HG03066 (cell line): ENCODE results near the gene CASP6.

Source experiments
- ATAC-seq: cut with Tn5 transposase; IDR thresholded peaks from one replicate; pipeline ENCODE4 v1.9.1; 2021; ENCODE audit warnings: low read depth; ENCODE audit not compliant: unreplicated experiment

CASP6 gene

DNA sequence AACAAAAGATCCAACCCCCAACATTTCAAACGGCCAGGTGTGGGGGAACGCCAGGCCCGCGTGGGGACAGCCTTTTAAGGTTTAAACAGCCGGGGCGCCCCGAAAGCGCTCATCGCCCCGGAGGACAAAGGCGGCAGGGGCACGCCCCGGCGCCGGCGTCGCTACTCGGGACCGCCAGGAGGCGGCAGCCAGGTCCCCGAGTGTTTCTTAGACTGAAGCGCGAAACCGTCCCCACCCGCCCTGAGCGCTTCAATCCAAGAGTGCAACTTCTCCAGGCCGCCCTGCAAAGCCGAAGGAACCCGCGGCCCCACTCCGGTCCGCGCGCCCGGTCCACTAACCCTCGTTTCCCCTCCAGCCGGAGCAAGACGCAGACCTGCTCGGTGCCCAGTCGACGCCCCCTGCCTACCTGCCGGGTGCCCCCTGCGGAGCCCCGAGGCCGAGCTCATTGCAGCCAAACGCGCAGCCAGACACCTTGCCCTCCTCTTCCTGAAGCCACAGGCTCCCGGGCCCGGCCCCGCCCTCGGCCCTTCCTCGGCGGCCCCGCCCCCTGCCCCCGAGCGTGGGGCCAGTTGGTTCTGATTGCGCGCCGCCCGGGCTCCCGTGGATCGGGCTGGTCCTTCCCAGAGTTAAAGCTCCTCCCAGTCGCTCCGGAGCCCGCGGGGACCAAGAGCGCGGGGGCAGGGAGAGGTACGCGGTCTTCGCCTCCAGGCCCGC is at the start of gene CASP6:
TSS of gene CASP6 (minus strand) at position 496 of the 714 bp plus-strand sequence. CDS start at position 446, 50 bp downstream.
- peak; percentile 77 for ATAC-seq

DNA sequence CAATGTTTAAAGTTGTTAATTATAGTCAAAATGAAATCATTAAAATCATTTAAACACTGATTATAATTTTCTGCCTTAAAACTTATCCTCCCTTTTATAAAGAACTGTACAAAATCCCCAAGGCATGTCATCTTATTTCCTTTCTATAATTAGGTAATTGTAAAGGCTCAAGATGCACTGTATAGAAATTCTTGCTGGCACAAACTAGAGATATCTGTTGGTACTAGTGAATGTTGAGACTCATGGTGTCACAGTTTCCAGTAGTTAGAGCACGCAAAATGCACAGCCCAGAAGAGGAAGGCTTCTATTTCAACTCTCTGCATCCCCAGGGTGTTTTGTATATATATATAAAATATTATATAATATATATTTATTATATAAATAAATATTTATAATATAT is 49.3 kb upstream of the CASP6 start:
- no peak for ATAC-seq

DNA sequence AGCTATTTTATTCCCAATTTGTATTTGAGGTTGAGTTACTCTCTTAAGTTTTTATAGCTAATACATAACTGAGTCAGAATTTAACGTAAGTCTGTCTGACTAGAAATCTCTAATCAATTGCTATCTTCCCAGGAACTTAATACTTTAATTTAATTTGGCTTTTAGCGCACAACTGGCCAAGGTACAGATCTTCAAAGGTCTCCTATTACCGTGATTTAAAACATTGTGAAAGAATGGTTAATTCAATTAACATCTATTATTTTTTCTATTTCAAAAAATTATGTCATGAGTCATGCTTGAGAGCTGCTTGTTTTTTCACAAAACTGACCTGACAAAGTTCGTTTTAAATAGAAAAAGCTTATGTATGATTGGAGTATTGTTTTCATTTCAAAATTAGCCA is 48.6 kb upstream of the CASP6 start:
- ATAC-seq: no peak

DNA sequence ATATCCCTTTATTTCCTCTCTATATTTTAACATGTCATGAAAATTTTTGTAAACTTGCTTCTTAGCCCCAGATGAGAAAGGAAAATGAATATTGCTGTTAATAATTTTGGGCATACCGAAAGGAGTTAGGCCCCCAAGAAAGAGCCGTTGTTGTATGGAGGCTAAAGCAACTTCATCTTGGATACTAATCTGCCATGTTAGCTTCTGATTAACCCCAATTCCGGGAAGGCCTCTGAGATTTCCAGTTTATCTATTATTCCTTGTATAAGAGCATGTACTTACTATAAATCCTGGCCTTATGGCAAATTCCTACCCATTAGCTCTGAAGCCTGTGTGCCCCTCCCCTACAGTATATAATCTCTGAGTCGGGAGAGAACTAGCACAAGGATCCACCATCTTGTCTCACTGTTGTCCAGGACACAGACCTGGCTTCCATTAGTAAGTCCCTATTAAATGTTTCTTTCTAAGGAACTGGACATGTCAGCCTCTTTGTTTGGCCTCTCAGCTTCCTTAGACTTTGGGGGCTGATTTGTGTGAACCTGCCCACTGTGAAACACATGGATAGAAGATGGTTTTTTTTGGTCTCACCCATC is 47.5 kb upstream of the CASP6 start:
- ATAC-seq: no peak

DNA sequence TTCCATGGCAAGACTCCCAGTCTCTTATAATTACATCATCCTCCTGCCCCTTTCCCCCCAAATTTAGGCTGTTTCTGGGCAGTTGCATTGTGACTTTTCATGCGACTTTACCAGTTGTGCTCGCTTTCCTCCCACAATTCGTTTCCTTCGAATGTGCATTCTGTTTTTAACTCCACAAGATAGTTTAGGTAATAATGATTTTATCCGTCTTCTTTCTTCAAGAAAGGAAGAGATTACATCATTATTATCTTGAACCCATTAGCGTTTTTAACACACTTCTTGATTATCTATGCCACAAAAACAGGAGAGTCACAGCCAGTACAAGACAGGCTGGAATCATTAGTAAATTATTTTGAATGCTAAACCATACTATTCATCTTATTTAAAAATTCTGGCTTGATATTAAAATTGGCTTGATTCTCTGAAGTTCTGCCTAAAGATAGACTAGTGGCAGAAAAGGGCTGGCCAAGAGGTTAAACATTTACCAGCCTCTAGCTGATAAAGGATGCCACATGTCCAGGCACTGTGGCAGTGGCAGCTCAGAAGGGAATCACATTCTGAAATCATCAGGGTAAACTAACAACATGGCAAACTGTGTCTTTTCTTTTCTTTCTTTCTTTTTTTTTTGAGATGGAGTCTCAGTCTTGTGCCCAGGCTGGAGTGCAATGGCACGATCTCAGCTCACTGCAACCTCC is 46.3 kb upstream of the CASP6 start:
- no peak for ATAC-seq

DNA sequence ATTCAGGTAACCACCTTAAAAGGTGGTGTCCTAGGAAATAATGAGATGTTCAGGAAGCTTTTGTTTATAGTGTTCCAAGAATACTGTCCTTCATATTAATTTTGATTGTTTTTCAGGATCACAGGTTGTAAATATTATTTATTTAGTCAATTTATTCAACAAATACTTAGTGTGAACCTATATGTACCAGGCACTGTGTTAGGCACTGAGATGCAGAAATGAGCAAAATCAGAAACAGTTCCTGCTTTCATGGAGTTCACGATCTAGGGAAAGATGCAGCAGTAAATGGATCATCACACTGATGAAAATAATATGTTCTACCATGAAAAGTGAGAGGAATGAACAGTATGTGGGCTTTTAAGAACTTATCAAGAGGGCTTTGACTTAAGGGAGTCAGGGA is 44.9 kb upstream of the CASP6 start:
- ATAC-seq: no peak

DNA sequence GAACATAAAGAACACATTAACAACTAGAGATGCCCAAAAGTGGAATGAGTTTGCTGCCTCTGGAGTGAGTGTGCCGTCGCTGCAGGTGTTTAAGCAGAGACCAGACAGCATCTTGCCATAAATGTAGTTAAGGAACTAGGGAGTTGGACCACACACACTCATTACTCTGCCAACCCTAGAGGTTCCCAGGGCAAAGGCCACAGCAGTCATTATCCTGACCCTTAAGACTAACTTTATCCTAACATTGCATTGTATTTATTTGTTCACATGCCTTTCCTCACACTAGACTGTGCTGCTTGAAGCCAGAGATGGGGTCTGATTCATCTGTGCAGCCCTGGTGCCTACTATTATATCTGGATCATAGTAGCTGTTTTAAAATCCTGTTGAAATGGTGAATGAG is 43.5 kb upstream of the CASP6 start:
- ATAC-seq: no peak

DNA sequence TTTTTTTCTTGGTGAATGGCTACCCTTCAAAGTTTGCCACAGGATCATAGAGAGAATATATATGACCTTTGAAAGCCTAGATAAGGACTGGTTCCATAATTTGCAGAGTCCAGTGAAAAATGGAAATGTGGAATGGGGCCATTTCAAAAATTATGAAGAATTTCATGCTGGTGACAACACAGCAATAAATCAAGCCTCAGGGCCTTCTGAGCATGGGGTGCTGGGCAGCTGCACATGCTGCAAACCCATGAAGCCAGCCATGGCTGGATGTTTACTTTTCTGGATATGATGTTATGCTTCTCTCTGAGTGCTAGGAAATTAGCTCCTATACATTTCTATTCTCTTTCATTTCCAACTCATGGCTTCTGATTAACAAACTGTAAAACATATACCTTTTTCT is 42.6 kb upstream of the CASP6 start:
- no peak for ATAC-seq

DNA sequence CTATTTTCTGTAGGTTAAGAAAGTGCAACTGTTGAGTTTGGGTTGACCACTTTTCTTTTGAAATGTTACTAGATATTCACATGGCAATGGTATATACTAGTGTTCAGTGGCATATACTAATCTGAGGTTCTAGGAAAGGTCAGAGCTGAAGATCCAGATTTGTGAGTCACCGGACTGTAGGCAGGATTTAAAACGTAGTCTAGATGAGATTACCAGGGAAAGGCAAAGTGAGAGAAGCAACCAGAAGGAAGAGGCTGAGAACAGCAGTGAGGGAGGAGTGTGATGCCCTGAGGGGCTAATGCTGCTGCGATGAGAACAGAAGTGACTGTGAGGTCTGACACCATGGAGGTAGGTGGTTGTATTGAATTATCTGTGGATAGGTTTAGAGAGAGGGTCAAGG is 36.3 kb upstream of the CASP6 start:
- no peak for ATAC-seq

DNA sequence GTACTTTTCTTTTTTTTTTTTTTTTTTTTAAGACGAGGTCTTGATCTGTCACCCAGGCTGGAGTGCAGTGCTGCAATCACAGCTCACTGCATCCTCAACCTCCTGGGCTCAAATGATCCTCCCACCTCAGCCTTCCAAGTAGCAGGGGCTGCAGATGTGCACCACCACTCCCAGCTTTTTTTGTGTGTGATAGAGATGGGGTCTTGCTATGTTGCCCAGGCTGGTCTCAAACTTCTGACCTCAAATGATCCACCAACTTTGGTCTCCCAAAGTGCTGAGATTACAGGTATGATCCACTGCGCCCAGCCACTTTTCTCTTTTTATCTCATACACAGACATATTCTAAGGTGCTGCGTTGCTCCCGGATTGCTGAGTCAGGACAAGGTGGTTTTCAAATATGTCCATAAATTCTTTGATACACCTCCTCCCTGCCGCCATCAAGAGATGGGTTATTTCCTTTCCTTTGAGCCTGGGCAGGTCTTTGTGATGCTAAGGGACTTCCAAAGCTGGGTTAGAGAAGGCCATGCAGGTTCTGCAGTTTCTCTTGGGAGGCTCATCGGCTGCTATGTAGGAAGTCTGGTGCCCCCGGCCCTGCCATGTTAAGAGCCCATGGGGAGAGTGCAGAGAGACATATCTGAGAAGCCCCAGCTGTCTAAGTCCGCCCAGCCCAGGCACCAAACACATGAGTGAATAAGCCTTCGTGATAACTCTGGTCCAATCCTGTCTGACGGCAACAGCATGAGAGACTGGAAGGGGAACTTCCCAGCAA is 35.0 kb upstream of the CASP6 start:
- ATAC-seq: no peak

DNA sequence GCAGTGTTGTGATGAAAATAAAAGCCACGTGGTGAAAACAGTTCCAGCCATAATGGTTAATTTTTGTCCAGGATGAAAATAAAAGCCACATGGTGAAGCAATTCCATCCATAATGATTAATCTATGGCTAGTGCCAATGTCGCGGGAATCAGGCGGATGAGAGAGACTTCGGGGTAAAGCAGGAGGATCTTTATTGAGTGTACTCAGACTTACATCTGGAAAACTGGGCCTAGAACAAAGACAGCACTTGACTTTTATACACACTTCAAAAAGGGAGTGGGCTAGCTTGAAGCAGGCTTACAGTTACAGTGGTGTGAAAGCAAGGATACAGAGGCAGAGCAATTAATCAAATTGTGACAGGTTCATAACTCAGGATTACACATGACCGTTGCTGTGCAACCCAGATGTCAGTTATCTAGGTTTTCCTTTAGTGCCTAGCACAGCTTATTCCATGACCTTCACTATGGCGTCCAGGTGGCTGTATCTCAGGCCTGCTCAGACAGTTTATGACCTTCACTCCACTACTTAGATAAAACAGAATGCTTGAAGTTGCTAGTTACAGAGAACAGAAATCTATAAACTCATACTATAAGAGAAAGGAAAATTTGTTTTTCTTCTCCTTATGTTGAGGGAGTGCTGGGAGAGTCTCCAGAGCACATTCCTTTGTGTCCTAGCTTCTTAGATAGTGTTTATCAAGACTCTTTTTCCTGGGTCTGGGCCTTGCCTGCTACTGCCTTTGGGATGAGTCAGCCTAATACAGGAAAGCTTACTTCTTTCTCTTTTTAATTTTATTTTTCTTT is 32.5 kb upstream of the CASP6 start:
- no peak for ATAC-seq

DNA sequence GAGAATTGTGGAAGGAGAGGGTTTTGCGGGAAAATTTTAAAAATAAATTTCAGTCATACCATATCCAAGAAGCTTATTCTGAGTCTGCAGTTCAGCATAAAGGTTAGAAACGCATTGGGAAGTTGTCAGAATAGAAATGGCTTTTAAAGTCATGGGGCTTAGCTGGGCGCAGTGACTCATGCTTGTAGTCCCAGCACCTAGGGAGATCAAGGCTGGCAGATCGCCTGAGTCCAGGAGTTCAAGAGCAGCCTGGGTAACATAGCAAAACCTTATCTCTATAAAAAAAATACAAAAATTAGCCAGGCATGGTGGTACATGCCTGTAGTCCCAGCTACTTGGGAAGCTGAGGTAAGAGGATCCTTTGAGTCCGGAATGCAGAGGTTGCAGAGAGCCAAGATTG is 30.5 kb upstream of the CASP6 start:
- no peak for ATAC-seq

DNA sequence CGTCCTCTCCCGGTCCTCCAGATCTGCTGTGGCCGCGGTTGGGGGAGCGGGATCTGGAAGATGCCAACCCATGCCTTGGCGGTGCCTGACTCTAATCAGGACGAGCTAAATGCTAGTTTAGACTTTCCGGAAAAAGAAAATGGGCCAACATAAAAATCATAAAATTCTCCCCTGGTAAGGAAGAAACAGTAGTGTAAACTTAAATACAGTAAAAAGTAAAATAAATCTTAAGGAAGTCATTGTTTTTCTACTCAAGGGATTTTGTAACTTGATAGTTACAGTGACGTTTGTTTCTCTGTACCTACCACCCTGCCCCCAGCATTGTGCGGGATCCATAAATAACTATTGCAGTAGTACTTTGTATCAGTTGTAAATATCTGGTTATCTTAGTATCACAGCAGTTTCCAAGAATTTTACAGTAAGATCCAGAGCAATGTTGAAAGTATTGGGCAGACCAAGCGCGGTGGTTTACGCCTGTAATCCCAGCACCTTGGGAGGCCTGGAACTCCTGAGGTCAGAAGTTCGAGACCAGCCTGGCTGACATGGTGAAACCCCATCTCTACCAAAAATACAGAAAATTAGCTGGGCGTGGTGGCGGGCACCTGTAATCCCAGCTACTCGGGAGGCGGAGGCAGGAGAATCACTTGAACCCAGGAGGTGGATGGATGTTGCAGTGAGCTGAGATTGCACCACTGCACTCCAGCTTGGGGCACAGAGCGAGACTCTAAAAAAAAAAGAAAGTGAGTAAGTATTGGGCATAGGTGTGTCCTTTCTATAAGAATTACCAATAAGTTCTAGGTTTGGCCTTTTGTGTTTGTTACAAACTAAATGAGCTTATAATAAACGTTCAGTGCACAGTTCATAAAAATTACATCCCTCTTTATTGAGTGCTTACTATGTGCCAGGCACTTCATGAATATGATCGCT is 27.6 kb upstream of the CASP6 start:
- no peak for ATAC-seq

DNA sequence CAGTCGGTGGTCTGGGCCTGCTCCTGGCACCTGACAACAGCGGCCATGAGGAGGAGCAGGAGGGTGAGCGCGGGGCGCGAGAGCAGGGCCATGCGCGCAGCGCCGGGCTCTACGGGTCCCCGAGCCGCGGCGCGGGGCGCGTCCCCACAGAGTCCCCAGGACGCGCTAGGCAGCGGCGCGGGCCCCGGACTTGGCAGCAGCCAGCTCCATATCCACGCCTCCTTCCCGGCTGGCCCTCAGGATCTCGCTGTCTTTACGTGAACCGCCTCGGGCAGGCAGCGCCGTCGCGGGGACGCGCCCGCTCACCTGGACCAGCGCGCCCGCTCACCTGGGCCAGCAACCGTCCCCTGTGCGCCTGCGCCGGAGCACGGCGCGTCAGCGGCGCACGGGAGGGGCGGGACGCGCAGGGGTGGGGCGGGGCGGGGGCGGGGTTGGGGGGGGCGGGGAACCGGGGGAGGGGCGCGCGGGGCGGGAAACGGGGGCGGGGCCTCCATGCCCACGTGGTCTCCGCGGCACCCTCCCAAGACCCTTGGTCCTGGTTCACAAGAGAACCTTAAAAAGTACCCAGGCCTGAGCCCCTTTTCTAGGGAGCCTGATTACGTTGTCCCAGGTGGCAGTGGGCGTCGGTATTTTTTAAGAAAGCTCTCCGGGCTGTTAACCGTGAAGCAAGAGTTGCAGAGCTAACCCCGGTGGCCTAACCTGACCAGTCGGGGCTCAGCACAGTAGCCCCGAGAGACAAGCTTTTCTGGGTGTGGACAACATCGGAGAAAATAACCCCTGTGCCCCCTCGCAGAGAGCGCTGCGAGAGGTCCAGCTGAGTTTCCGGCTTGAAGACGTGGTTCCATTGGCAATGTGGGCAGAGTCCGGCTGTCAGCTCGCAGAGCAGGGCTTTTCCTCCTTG is 26.7 kb upstream of the CASP6 start, which contains the start of gene PLA2G12A:
TSS of gene PLA2G12A (minus strand) at position 353 of the 901 bp plus-strand sequence. CDS start at position 92, 261 bp downstream.
- peak; percentile 74 for ATAC-seq

DNA sequence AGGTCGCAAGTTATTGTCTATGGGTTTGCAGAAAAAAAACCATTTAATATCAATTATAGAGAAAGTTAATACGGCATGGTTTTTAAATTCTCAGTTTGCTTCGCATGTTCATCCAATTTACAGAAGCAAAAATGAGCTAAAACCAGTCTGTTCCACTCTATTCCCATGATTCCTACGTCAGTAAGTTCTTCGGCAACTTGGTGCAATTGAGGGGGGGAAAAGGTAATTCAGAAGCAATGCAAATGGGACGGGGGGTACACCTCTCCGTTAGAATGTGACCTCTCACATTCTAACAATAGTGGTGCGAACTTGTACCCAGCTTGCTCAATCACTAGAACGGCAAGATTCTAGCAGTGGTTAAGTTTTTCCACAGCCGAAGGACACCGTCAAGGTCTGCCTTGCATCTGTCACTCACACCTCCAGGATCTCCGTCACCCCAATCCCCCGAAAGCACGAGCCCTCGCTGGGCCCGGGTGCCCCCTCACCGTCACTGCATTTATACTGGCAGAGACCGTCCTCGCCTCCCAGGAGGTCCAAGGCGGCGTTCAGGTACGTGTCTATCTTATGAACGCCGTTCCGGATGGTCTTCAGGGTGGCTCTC is 26.0 kb upstream of the CASP6 start:
- no peak for ATAC-seq

DNA sequence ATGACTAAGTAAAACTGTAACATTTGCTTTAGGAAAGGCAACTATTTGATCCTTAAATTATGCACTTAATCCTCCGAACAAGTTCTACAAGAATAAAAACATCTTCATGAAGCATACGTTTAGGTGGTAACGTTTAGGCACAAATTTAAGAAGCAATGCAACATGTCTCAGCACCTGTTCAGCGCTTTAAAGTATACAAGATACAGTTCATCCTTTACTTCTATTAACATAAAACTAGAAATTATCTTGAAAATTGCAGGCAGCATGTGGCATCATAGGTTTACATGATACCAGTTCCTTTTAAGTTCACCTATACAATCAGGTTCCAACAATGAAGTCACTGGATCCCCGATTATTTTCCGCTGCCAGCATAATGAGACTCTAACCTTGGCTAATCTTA is 25.1 kb upstream of the CASP6 start:
- ATAC-seq: no peak

DNA sequence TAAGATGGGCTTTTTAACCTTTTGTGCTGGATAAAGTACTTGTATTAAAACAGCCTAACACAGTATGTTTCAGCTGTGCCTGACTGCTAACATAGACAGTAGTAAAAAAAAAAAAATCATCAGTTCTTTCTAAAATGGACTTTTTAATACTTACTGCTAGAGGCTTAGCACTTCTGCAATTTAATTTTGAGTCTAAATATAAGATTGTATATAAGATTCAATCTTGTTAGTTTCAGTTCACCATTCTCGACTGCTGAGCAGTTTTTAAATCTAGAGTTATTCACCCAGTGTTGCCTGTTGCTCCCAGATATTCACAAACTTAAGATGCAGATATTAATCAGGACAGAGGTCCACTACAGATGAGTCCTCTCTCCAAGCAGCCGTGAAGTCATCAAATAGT is 19.9 kb upstream of the CASP6 start:
- ATAC-seq: no peak

DNA sequence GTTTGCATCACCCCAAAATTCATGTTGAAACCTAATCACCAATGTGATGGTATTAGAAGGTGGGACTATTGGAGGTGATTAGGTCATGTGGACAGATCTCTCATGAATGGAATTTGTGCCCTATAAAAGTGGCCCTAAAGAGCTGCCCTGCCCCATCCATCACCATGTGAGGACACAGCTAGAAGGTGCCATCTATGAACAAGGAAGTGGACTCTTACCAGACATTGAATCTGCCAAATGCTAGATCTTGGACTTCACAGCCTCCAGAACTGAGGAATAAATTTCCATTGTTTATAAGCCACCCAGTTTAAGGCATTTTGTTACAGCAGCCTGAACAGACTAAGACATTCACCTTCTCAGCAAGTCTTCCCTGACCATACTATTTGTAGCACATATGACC is 19.1 kb upstream of the CASP6 start:
- no peak for ATAC-seq
